ENCODE data around the gene NPTX1.

DNA sequence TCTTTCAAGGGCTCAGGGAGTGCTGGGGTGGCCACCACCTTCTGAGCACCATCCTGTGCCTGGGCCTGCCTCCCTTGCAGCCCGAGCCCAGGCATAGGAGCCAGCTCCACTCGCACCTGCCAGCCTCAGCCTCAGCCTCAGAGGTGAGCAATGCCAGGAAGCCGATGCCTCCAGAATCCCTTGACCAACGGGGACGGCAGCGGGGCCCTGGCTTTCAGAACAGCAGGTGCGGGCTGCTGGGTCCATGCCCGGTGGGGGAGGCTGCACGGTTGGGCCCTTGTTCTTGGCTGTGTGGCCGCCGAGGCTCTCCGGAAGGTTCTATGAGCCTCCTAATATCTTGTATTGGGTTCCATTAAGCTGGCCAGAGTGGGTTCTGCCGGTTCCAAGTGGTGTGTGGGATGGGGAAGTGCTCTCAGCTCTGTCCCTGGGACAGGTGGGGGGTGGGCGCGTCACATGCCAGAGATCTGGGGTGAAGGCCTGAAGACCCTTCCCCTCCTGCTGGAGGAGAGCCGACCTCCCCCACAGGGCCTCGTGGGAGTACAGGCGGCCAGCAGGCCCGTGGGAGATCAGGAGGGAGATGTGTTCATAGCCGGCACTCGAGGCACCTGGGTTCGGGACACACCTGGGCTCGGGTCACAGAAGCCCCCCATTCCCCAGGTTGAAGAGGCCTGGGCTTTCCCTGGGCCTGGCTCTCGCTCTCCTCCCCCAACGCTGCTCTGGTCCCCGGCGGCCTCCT, 27.0 kb downstream of the NPTX1 start:
- TF ChIP-seq, protein P1, sequence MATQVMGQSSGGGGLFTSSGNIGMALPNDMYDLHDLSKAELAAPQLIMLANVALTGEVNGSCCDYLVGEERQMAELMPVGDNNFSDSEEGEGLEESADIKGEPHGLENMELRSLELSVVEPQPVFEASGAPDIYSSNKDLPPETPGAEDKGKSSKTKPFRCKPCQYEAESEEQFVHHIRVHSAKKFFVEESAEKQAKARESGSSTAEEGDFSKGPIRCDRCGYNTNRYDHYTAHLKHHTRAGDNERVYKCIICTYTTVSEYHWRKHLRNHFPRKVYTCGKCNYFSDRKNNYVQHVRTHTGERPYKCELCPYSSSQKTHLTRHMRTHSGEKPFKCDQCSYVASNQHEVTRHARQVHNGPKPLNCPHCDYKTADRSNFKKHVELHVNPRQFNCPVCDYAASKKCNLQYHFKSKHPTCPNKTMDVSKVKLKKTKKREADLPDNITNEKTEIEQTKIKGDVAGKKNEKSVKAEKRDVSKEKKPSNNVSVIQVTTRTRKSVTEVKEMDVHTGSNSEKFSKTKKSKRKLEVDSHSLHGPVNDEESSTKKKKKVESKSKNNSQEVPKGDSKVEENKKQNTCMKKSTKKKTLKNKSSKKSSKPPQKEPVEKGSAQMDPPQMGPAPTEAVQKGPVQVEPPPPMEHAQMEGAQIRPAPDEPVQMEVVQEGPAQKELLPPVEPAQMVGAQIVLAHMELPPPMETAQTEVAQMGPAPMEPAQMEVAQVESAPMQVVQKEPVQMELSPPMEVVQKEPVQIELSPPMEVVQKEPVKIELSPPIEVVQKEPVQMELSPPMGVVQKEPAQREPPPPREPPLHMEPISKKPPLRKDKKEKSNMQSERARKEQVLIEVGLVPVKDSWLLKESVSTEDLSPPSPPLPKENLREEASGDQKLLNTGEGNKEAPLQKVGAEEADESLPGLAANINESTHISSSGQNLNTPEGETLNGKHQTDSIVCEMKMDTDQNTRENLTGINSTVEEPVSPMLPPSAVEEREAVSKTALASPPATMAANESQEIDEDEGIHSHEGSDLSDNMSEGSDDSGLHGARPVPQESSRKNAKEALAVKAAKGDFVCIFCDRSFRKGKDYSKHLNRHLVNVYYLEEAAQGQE (IDR thresholded peaks at IDR 0.05; ENCODE audit: unreplicated experiment) = no peak
- TF ChIP-seq CTCF (conservative IDR thresholded peaks at IDR 0.05; ENCODE audit: low read depth in 2 of 2) (no peak), POLR2AphosphoS5 (IDR thresholded peaks at IDR 0.05; ENCODE audit: low read depth) (no peak), ZNF331 (CRISPR knock-in tag; IDR thresholded peaks at IDR 0.05; ENCODE audit: low read depth) (no peak), EZH2 (IDR thresholded peaks at IDR 0.05; ENCODE audit: low read depth, unreplicated experiment) (no peak), CREB1 (CRISPR knock-in tag; IDR thresholded peaks at IDR 0.05; ENCODE audit: low read depth) (no peak)
